Measurements from ENCODE around the gene DBF4B.
"Not testable (repeated sequence)": the region's sequence is repeated elsewhere in the genome, so short reads cannot be mapped to it uniquely, and the experiment has no call there.

DBF4B gene

DNA sequence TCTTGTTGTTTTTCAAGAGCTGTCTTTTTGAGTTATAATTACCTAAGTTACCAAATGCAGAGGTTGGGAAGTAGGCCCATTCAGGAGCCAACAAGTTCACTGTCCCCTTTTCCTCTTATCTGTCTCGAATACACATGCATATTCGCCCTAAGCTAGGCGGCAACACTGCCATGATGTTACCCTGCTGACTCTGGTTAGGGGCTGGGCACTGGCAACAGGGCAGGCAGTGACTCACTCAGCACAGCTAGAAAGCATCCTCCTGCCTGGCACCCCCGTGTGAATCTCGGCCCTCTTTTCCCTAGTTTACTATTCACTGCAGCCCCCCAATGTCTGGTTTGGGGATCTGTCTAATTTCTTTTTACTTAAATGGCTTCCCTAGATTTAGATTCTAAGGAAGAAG, 13.8 kb downstream of the DBF4B start:
- in situ Hi-C loops (cut with HindIII; ENCODE audit: low sequenced_read_pairs) = no loop called here

DNA sequence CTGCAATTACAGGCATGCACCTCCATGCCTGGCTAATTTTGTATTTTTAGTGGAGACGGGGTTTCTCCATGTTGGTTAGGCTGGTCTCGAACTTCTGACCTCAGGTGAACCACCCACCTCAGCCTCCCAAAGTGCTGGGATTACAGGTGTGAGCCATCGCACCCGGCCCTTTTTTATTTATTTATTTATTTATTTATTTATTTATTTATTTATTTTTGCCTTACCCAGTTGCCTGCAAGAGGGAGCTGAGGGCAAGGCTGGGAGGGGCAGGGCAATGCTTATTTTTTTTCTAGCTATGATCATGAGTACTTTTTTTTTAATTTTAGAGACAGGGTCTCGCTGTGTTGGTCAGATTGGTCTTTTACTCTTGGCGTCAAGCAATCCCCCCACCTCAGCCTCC, 17.7 kb downstream of the DBF4B start:
- in situ Hi-C loops (cut with HindIII; ENCODE audit: low sequenced_read_pairs) = not testable (repeated sequence)

DNA sequence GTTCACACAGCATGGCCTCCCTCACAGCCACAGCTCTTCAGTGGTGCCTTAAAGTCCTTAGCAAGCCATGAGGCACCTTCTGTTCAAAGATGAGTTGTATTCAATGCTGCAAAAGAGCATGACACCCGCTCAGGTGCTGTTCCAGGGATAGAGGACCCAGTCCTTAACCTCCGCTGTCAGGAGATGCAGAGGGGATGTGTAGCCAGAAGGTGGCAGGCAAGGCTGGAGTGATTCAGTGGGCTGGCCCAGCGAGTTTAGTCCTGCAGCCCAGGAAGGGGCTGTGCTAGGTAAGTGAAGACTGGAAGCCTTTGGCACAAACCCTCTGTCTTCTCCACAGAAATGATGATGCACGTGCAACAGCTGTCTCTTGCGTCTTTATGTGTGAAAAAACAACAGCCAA, 25.3 kb downstream of the DBF4B start:
- in situ Hi-C loops (cut with HindIII; ENCODE audit: low sequenced_read_pairs) = no loop called here

DNA sequence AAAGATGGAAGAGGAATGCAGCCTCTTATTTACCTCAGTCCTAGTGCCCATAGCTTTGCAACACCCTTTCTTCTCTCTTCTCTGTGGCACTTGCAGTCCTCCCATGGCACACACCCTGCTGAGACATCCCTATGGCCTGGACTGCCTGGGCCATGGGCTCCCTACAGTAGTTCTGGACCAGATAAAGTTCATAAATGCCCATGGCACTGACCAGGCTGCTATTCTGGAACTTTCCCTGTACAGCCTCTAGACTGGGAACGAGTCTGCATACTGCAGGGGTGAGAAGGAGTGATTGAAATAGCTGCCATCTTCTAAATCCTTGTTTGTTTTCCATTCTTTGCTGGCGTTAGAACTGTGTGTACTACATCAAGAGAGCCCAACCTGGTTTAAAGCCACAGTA, 25.8 kb downstream of the DBF4B start:
- in situ Hi-C loops (cut with HindIII; ENCODE audit: low sequenced_read_pairs) = no loop called here

GRCh38 chr17:44736551-44737240, 28.2 kb downstream of the DBF4B start:
- in situ Hi-C loops (cut with HindIII; ENCODE audit: low sequenced_read_pairs) = no loop called here

- in situ Hi-C loops (cut with HindIII; ENCODE audit: low sequenced_read_pairs) = no loop called here
These were observed 29.9 kb downstream of the DBF4B start for GRCh38 chr17:44738214-44738906.

DNA sequence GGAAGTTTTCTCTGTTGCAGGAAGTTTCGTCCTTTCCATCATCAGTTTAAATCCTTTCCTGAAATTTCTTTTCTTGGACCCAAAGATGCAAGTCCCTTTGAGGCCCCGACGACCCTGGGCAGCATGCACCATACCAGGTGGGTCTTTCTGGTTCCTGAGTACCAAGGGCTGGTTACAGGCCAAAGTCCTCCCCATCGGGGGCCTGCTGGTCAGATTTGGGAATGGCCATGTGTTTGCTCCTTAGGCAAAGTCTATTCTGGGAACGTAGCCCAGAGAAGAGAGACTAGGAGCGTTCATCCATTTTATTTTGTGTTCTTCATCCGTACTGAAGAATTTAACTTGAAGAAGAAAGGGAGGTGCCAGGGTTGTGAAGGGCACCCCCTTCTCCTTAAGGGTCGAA, 32.9 kb downstream of the DBF4B start:
- in situ Hi-C loops (cut with HindIII; ENCODE audit: low sequenced_read_pairs) = no loop called here

DNA sequence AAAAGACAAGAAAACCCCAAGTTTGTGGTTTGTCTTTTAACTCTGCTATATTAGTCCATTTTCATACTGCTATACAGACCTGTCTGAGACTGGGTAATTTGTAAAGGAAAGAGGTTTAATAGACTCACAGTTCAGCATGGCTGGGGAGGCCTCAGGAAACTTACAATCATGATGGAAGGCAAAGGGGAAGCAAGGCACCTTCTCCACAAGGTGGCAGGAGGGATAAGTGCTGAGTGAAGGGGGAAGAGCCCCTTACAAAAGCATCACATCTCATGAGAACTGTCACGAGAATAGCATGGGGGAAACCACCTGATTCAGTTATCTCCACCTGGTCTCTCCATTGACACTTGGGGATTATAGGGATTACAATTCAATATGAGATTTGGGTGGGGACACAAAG, 36.8 kb downstream of the DBF4B start:
- in situ Hi-C loops (cut with HindIII; ENCODE audit: low sequenced_read_pairs) = no loop called here

DNA sequence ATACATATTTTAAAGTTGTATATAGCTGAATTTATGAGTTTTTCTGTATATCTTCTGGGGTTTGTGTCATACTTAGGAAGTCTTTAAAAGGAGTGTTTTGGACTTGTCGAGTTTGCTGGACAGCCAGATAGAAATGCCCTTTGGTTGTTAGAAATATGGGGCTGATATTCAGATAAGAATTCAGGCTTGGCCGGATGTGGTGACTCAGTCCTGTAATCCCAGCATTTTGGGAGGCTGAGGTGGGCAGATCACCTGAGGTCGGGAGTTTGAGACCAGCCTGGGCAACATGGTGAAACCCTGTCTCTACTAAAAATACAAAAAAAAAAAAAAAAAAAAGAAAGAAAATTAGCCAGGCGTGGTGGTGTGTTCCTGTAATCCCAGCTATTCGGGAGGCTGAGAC, 37.3 kb downstream of the DBF4B start:
- in situ Hi-C loops (cut with HindIII; ENCODE audit: low sequenced_read_pairs) = not testable (repeated sequence)

DNA sequence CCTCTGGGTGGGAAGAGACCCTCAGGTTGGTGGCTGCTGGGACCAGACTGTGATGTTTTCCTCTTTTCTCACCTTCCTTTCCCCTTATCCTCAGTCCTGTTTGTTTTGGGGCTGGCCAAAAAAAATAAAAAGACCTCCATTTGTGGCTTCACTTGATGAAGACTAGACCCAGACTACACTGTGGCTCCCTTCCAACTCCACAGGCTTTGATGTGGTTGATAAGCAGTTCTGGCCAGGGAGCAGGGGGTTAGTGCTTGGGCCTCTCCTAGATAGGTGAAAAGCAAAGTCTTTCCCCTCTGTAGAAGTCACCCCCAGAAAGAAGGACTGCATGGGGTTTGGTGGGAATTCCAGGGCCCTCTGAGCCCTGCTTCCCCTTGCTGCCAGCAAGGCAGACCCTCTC, 39.1 kb downstream of the DBF4B start:
- in situ Hi-C loops (cut with HindIII; ENCODE audit: low sequenced_read_pairs) = no loop called here

DNA sequence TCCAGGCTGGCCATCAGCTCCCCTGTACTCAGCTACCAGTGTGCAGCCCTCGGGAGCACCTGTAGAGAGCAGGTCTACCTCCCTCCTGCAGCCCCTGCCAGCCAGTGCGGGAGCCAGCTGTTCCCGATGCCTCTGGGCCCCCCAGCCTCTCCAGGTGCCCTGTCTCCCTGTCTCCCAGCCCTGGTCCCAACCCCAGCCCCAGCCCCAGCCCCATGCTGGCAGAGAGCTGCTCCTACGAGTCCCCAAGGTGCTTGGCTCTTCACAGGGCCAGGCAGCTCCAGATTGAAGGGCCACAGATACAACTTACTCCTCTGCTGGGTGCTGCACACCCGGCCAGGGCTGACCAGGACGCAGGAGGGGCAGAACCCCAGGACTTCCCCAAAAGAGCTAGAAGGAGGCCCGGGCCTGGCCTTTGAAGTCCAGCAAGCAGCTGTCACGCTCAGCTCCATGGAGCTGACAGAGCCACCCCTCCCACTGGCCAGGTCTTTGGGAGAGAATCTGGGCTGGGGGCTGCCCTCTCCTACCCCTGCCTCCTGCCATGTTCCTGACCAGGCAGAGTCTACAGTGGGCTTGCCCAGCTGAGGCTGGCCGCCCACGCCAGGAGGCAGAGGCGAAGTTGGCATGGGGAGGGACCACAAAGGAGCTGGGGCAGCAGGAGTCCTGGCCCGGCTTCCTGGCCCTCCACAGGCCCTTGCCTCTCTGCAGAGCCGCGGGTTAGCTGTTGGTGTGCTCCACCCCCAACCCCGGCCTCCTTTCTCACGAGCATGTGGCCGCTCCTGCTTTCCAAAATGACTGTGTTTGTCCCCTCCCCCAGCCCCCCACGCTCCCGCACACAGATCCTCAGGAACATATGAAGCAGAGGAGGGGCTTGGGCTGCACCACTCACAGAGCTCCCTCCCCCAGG, 40.9 kb downstream of the DBF4B start:
- in situ Hi-C loops (cut with HindIII; ENCODE audit: low sequenced_read_pairs) = no loop called here

DNA sequence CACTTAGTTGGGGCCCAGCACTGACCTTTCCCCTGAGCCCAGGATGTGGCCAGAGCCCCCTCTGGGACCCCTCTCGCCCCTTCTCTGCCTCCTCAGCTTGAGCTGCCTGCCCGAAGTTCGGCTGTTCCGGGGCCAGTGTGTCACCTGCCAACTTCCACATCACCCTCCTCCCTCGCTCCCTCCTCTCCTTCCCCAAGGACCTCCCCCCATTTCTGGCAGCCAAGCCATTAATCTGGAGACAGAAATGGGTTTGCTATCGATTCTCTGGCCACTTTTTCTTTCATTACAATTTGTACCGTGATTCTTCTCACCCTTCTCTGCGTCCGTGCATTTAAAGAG, 41.5 kb downstream of the DBF4B start:
- in situ Hi-C loops (cut with HindIII; ENCODE audit: low sequenced_read_pairs) = no loop called here

DNA sequence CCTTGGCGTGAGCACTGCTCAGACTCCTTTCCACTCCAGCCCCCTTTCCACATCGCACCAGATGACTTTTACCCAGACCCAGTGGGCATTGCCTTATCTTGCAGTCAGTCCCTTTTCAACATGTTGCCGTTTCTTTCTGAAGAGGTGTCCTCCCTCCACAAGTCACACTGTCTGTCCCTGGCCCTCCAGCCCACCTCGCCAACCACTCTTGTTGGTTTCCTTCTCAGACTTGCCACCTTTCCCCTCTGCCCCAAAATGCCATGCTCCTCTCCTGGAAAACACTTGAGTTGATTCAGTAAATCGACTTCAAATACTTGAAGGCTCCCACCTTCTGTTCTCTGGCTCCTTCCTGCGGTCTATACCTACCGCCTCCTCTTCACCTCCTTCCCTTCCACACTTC, 42.9 kb downstream of the DBF4B start:
- in situ Hi-C loops (cut with HindIII; ENCODE audit: low sequenced_read_pairs) = no loop called here

DNA sequence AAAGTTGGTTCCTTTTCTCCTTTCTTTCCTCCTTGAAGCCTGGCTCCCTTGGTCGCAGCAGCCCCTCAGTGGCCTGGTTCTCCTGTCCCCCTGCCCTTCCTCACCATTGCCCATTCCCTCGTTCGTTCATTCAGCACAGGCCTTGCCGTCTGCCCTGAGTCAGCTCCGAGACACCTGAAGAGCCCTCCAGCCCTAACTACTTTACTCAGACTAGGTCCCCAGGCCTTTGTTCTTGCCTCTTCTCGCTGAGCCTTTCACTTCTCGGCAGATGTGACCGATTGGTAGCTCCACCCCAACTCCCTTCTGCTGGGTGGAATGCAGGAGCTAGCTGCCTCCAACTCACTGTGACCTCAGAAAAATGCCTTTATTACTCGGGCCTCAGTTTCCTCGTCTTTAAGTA, 43.3 kb downstream of the DBF4B start:
- in situ Hi-C loops (cut with HindIII; ENCODE audit: low sequenced_read_pairs) = no loop called here

- in situ Hi-C loops (cut with HindIII; ENCODE audit: low sequenced_read_pairs) = no loop called here
These were observed 44.7 kb downstream of the DBF4B start for GRCh38 chr17:44752953-44753861.

DNA sequence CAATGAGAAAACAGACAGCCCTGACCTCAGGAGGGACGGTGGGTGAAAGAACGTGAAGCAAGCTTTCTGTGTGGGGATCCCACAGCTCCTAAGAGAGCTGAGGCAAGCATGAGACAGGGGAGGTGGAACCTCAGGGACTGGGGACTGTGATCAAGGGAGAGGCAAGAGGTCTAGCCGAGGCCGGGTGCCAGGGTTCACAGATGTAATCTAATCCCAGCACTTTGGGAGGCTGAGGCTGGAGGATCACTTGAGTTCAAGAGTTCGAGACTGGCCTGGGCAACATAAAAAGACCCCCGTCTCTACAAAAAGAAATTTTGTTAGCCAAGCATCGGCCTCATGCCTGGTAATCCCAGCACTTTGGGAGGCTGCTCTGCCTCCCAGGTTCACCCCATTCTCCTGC, 45.8 kb downstream of the DBF4B start:
- in situ Hi-C loops (cut with HindIII; ENCODE audit: low sequenced_read_pairs) = no loop called here

- in situ Hi-C loops (cut with HindIII; ENCODE audit: low sequenced_read_pairs) = not testable (repeated sequence)
These were observed 46.7 kb downstream of the DBF4B start for GRCh38 chr17:44755180-44755579.

- in situ Hi-C loops (cut with HindIII; ENCODE audit: low sequenced_read_pairs) = no loop called here
These were observed 48.8 kb downstream of the DBF4B start for GRCh38 chr17:44757045-44757917.

GRCh38 chr17:44757918-44758413, 49.5 kb downstream of the DBF4B start:
- in situ Hi-C loops (cut with HindIII; ENCODE audit: low sequenced_read_pairs) = no loop called here
